ENCODE measurements around the gene LTB4R2.

Gene LTB4R2

GRCh38 chr14:24309538-24310264 is at the start of gene LTB4R2:
Gene LTB4R2, plus strand, starts transcription at chr14:24310140. Its CDS starts 525 bp downstream, at chr14:24310665.
- no peaks in the 10 kb centered on the region for H3K27me3 ChIP-seq (replicated peaks; ENCODE audit: control insufficient read depth, insufficient read depth, low read length)
- H3K4me3 ChIP-seq (replicated peaks; ENCODE audit: low read depth, low read length), result peak within 1 kb of the TSS; percentile 63
- peaks cover 20% of the 10 kb centered on the region for H3K36me3 ChIP-seq (ENCODE audit: control insufficient read depth, insufficient read depth, low read length)
- no peak for TF ChIP-seq CTCF (IDR thresholded peaks at IDR 0.05; ENCODE audit: insufficient read depth, low read length, poor library complexity, severe bottlenecking)
- DNase-seq (ENCODE audit: extremely low read depth, insufficient read length), result no peak

- Histone ChIP-seq H3K4me3 (replicated peaks; ENCODE audit: low read depth, low read length) (no peak overlapping the region), H3K36me3 (ENCODE audit: control insufficient read depth, insufficient read depth, low read length) (peaks cover 9% of the 10 kb centered on the region), H3K27me3 (replicated peaks; ENCODE audit: control insufficient read depth, insufficient read depth, low read length) (no peaks in the 10 kb centered on the region)
- TF ChIP-seq CTCF (IDR thresholded peaks at IDR 0.05; ENCODE audit: insufficient read depth, low read length, poor library complexity, severe bottlenecking), result no peak
- no peak for DNase-seq (ENCODE audit: extremely low read depth, insufficient read length)
These were observed 49.2 kb upstream of the LTB4R2 start for GRCh38 chr14:24260780-24261157.

- Histone ChIP-seq H3K27me3 (replicated peaks; ENCODE audit: control insufficient read depth, insufficient read depth, low read length) (no peaks in the 10 kb centered on the region), H3K36me3 (ENCODE audit: control insufficient read depth, insufficient read depth, low read length) (peaks cover 13% of the 10 kb centered on the region), H3K4me3 (replicated peaks; ENCODE audit: low read depth, low read length) (no peak overlapping the region)
- no peak for DNase-seq (ENCODE audit: extremely low read depth, insufficient read length)
- TF ChIP-seq CTCF (IDR thresholded peaks at IDR 0.05; ENCODE audit: insufficient read depth, low read length, poor library complexity, severe bottlenecking), result no peak
These were observed 48.5 kb upstream of the LTB4R2 start for GRCh38 chr14:24261256-24261968.

- no peak overlapping the region for H3K4me3 ChIP-seq (replicated peaks; ENCODE audit: low read depth, low read length)
- TF ChIP-seq CTCF (IDR thresholded peaks at IDR 0.05; ENCODE audit: insufficient read depth, low read length, poor library complexity, severe bottlenecking), result no peak
- no peaks in the 10 kb centered on the region for H3K27me3 ChIP-seq (replicated peaks; ENCODE audit: control insufficient read depth, insufficient read depth, low read length)
- no peak for DNase-seq (ENCODE audit: extremely low read depth, insufficient read length)
- H3K36me3 ChIP-seq (ENCODE audit: control insufficient read depth, insufficient read depth, low read length), result peaks cover 18% of the 10 kb centered on the region
These were observed 48.0 kb upstream of the LTB4R2 start for GRCh38 chr14:24261969-24262327.

- H3K27me3 ChIP-seq (replicated peaks; ENCODE audit: control insufficient read depth, insufficient read depth, low read length), result no peaks in the 10 kb centered on the region
- no peak for TF ChIP-seq CTCF (IDR thresholded peaks at IDR 0.05; ENCODE audit: insufficient read depth, low read length, poor library complexity, severe bottlenecking)
- no peak within 1 kb of the TSS for H3K4me3 ChIP-seq (replicated peaks; ENCODE audit: low read depth, low read length)
- H3K36me3 ChIP-seq (ENCODE audit: control insufficient read depth, insufficient read depth, low read length), result peaks cover 21% of the 10 kb centered on the region
- DNase-seq (ENCODE audit: extremely low read depth, insufficient read length), result no peak
These were observed 46.9 kb upstream of the LTB4R2 start, which contains the start of gene TGM1 for GRCh38 chr14:24262821-24263733. Gene TGM1, minus strand, starts transcription at chr14:24263177. Its CDS starts 825 bp downstream, at chr14:24262352.
